Measurements from ENCODE around the gene C17orf100.

DNA sequence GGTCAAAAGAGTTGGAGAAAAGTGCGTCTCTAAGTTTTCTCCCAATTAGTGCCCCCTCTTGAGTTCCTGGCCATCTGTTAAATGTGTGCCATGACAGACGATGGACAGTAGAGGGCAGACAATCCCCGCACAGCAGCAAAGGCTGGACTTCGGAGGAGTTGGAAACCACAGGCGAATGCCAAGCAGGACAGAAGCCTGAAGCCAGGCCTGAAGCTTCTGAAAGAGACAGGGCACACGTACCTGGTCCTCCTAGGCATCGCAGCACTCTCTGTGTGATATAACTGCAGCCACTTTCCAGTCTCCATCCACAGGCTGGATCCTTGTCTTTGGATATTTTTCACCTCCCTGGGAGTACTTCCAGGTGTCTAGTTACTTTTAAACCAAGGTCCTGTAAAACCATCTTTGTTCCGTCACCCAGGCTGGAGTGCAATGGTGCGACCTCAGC lies 14.5 kb downstream of the C17orf100 start:
- TF ChIP-seq, protein P1, sequence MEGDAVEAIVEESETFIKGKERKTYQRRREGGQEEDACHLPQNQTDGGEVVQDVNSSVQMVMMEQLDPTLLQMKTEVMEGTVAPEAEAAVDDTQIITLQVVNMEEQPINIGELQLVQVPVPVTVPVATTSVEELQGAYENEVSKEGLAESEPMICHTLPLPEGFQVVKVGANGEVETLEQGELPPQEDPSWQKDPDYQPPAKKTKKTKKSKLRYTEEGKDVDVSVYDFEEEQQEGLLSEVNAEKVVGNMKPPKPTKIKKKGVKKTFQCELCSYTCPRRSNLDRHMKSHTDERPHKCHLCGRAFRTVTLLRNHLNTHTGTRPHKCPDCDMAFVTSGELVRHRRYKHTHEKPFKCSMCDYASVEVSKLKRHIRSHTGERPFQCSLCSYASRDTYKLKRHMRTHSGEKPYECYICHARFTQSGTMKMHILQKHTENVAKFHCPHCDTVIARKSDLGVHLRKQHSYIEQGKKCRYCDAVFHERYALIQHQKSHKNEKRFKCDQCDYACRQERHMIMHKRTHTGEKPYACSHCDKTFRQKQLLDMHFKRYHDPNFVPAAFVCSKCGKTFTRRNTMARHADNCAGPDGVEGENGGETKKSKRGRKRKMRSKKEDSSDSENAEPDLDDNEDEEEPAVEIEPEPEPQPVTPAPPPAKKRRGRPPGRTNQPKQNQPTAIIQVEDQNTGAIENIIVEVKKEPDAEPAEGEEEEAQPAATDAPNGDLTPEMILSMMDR (IDR thresholded peaks at IDR 0.05; ENCODE audit: low read depth, low read length, missing input control) = peak; percentile 94
- TF ChIP-seq RAD21 (IDR thresholded peaks at IDR 0.05) (peak; percentile 99), TAF1 (conservative IDR thresholded peaks at IDR 0.05) (no peak), HNF4G (IDR thresholded peaks at IDR 0.05) (no peak), GABPA (IDR thresholded peaks at IDR 0.05 in 1 of 2, conservative IDR thresholded peaks at IDR 0.05 in 1 of 2) (no peak), YY1 (IDR thresholded peaks at IDR 0.05) (no peak), RXRA (IDR thresholded peaks at IDR 0.05) (no peak), JUND (IDR thresholded peaks at IDR 0.05) (no peak), NR2F2 (IDR thresholded peaks at IDR 0.05) (no peak)
- TF ChIP-seq, protein P2, sequence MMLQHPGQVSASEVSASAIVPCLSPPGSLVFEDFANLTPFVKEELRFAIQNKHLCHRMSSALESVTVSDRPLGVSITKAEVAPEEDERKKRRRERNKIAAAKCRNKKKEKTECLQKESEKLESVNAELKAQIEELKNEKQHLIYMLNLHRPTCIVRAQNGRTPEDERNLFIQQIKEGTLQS (IDR thresholded peaks at IDR 0.05) = no peak
- TF ChIP-seq, protein P3, sequence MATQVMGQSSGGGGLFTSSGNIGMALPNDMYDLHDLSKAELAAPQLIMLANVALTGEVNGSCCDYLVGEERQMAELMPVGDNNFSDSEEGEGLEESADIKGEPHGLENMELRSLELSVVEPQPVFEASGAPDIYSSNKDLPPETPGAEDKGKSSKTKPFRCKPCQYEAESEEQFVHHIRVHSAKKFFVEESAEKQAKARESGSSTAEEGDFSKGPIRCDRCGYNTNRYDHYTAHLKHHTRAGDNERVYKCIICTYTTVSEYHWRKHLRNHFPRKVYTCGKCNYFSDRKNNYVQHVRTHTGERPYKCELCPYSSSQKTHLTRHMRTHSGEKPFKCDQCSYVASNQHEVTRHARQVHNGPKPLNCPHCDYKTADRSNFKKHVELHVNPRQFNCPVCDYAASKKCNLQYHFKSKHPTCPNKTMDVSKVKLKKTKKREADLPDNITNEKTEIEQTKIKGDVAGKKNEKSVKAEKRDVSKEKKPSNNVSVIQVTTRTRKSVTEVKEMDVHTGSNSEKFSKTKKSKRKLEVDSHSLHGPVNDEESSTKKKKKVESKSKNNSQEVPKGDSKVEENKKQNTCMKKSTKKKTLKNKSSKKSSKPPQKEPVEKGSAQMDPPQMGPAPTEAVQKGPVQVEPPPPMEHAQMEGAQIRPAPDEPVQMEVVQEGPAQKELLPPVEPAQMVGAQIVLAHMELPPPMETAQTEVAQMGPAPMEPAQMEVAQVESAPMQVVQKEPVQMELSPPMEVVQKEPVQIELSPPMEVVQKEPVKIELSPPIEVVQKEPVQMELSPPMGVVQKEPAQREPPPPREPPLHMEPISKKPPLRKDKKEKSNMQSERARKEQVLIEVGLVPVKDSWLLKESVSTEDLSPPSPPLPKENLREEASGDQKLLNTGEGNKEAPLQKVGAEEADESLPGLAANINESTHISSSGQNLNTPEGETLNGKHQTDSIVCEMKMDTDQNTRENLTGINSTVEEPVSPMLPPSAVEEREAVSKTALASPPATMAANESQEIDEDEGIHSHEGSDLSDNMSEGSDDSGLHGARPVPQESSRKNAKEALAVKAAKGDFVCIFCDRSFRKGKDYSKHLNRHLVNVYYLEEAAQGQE (IDR thresholded peaks at IDR 0.05) = no peak
